ENCODE results near the gene OVCH1.

DNA sequence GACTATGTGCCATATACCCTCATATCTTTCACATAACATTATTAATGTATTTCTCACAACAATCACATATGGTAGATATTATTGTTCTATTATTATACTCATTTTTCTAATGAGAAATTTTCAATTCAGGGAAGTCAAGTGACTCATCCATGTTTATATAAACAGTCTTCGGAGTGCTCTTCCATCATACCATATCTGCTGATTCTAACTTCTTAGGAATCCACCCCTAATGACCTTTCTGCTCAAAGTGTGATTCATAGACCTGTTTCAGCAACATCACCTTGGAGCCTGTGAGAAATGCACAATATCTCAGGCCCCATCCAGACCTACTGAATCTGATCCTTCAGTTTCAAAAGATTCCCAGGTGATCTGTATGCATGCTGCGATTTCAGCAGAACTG, 39.8 kb upstream of the OVCH1 start:
- TF ChIP-seq, protein P1, sequence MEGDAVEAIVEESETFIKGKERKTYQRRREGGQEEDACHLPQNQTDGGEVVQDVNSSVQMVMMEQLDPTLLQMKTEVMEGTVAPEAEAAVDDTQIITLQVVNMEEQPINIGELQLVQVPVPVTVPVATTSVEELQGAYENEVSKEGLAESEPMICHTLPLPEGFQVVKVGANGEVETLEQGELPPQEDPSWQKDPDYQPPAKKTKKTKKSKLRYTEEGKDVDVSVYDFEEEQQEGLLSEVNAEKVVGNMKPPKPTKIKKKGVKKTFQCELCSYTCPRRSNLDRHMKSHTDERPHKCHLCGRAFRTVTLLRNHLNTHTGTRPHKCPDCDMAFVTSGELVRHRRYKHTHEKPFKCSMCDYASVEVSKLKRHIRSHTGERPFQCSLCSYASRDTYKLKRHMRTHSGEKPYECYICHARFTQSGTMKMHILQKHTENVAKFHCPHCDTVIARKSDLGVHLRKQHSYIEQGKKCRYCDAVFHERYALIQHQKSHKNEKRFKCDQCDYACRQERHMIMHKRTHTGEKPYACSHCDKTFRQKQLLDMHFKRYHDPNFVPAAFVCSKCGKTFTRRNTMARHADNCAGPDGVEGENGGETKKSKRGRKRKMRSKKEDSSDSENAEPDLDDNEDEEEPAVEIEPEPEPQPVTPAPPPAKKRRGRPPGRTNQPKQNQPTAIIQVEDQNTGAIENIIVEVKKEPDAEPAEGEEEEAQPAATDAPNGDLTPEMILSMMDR (IDR thresholded peaks at IDR 0.05; ENCODE audit: poor library complexity) = no peak
- no peak for TF ChIP-seq EZH2phosphoT487 (IDR thresholded peaks at IDR 0.05; ENCODE audit: low read depth, severe bottlenecking, unreplicated experiment)

All from hepatocyte (in vitro differentiated cells).